ENCODE data around the gene SBF1.

DNA sequence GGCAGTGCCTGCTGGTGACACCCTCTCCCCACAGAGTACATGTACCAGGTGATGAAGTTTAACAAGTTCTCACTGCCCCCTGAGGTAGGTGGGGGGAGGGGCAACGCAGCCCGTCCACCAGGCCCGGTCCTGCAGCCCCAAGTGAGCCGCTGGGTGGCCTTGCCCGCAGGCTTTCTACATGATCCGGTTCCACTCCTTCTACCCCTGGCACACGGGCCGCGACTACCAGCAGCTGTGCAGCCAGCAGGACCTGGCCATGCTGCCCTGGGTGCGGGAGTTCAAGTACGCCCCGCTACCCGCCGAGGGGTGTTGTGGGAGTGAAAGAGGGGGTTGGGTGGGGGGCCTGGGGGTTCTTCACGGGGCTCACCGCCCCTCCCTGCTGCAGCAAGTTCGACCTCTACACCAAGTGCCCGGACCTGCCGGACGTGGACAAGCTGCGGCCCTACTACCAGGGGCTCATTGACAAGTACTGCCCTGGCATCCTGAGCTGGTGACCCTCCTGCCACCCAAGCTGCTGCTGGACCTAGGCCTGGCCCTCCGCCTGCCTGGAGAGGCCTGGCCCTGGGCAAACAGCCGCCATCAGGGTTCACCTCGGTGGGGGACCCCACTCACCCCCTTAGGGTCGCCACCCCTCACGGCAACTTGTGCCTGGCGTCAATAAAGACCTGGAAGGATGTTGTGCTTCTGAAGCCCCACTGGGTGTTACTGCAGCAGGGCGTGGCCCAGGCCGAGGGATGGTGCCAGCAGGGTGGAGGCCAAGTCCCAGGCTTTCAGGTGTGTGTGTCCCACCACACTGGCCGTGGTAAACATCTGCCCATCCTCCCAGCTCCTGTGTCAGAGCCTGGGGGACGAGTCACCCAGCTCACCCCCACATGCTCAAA is 14.8 kb upstream of the SBF1 start:
- TF ChIP-seq, protein P1, sequence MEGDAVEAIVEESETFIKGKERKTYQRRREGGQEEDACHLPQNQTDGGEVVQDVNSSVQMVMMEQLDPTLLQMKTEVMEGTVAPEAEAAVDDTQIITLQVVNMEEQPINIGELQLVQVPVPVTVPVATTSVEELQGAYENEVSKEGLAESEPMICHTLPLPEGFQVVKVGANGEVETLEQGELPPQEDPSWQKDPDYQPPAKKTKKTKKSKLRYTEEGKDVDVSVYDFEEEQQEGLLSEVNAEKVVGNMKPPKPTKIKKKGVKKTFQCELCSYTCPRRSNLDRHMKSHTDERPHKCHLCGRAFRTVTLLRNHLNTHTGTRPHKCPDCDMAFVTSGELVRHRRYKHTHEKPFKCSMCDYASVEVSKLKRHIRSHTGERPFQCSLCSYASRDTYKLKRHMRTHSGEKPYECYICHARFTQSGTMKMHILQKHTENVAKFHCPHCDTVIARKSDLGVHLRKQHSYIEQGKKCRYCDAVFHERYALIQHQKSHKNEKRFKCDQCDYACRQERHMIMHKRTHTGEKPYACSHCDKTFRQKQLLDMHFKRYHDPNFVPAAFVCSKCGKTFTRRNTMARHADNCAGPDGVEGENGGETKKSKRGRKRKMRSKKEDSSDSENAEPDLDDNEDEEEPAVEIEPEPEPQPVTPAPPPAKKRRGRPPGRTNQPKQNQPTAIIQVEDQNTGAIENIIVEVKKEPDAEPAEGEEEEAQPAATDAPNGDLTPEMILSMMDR (IDR thresholded peaks at IDR 0.05): no peak
- no peak for TF ChIP-seq POLR2A (IDR thresholded peaks at IDR 0.05)
